ENCODE measurements around the gene RALGPS2. TPM values are rescaled to one million over a fixed set of nuclear protein-coding genes. Genes with fewer than 3 reads are reported as not detected.

RALGPS2 gene
- total and polyA plus RNA-seq, 2 of the 13 experiments (the other 11 are each of a cell fraction or from before 2014, with no cell fraction given), result 15.6 to 36.0 TPM

- H3K79me2 ChIP-seq (ENCODE audit: insufficient read depth, low read length), result no peaks in the 10 kb centered on the region
- peak overlapping the region; percentile 69 for H3K4me2 ChIP-seq (ENCODE audit: low read depth, low read length)
- peaks cover 64% of the 10 kb centered on the region for H3K4me1 ChIP-seq (ENCODE audit: insufficient read depth, low read length)
- 51% methylated on average over 2 of the region's 5 CpGs for WGBS (ENCODE audit: low lambda C conversion rate)
- in situ Hi-C loops (cut with HindIII; ENCODE audit: extremely low pct_ligation_motif_present, low pct_unique_long_range_greater_than_20kb), result no loop called here
- ChIA-PET CTCF (ENCODE audit: low intra/inter-chr PET ratio, low total read pairs) (no interaction called here), POLR2A (no interaction called here)
- TF ChIP-seq LCORL (IDR thresholded peaks at IDR 0.05) (no peak), LCORL (CRISPR knock-in tag; IDR thresholded peaks at IDR 0.05) (no peak), GABPB1 (CRISPR knock-in tag; IDR thresholded peaks at IDR 0.05) (no peak), TSC22D2 (CRISPR knock-in tag; IDR thresholded peaks at IDR 0.05; ENCODE audit: borderline replicate concordance) (no peak), SP1 (IDR thresholded peaks at IDR 0.05) (no peak), SP1 (CRISPR knock-in tag; IDR thresholded peaks at IDR 0.05) (no peak), ZNF17 (CRISPR knock-in tag; IDR thresholded peaks at IDR 0.05) (no peak), THAP11 (CRISPR knock-in tag; IDR thresholded peaks at IDR 0.05) (no peak)
- TF ChIP-seq, protein P1, sequence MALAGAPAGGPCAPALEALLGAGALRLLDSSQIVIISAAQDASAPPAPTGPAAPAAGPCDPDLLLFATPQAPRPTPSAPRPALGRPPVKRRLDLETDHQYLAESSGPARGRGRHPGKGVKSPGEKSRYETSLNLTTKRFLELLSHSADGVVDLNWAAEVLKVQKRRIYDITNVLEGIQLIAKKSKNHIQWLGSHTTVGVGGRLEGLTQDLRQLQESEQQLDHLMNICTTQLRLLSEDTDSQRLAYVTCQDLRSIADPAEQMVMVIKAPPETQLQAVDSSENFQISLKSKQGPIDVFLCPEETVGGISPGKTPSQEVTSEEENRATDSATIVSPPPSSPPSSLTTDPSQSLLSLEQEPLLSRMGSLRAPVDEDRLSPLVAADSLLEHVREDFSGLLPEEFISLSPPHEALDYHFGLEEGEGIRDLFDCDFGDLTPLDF (CRISPR knock-in tag; IDR thresholded peaks at IDR 0.05), result no peak
- TF ChIP-seq, protein P2, sequence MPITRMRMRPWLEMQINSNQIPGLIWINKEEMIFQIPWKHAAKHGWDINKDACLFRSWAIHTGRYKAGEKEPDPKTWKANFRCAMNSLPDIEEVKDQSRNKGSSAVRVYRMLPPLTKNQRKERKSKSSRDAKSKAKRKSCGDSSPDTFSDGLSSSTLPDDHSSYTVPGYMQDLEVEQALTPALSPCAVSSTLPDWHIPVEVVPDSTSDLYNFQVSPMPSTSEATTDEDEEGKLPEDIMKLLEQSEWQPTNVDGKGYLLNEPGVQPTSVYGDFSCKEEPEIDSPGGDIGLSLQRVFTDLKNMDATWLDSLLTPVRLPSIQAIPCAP (CRISPR knock-in tag; IDR thresholded peaks at IDR 0.05; ENCODE audit: low read depth), result no peak
- H3K9me3 ChIP-seq (ENCODE audit: low read length), result no peaks in the 10 kb centered on the region
- H3K27me3 ChIP-seq (ENCODE audit: control insufficient read depth in 1 of 2, insufficient read depth in 2 of 2, low read length in 2 of 2), result no peaks in the 10 kb centered on the region; a peak in 1 of 5 replicates
- ATAC-seq, result peak; percentile 20
- H3K4me3 ChIP-seq (replicated peaks in 1 of 3; ENCODE audit: insufficient read depth in 1 of 3, low read depth in 2 of 3, low read length in 3 of 3), result peak overlapping the region in 1 of 3 experiments; percentile 22; a peak in 1 of 6 replicates
- H3K27ac ChIP-seq (ENCODE audit: extremely low read length, insufficient read depth, low read length), result no peak overlapping the region
- no peaks in the 10 kb centered on the region for H4K20me1 ChIP-seq (ENCODE audit: insufficient read depth, low read length)
- no TSS peak for BruUV-seq (replicated peaks)
- H3K9ac ChIP-seq (ENCODE audit: insufficient read depth, low read depth, low read length), result no peak overlapping the region
- intact Hi-C loops (cut with micrococcal nuclease; ENCODE audit: unreplicated experiment), result no loop called here
- DNase-seq (ENCODE audit: low spot score), result no peak
- H2AFZ ChIP-seq (ENCODE audit: low read length), result peak overlapping the region; percentile 72
- no peaks in the 10 kb centered on the region for H3K36me3 ChIP-seq (replicated peaks in 1 of 2; ENCODE audit: control insufficient read depth in 1 of 2, insufficient read depth in 2 of 2, low read length in 2 of 2)
- FAIRE-seq, result no peak
These were observed 228.0 kb downstream of the RALGPS2 start for GRCh38 chr1:178953034-178953433.

Measured in HepG2 (cell line).